Measurements from ENCODE around the gene DYNLL2. TPM values are rescaled to one million over a fixed set of nuclear protein-coding genes. Genes with fewer than 3 reads are reported as not detected.

DYNLL2 gene
- polyA plus RNA-seq, 3 donors = 0.30 to 9.9 (median 0.42) TPM

- H4K20me1 ChIP-seq (ENCODE audit: insufficient read depth, low read length) = no peaks in the 10 kb centered on the region
- no peak overlapping the region for H3K4me3 ChIP-seq (replicated peaks in 1 of 3; ENCODE audit: low read depth in 2 of 3, low read length in 3 of 3)
- H3K4me1 ChIP-seq (ENCODE audit: control insufficient read depth in 1 of 2, insufficient read depth in 2 of 2, low read length in 2 of 2) = no peaks in the 10 kb centered on the region
- no peak overlapping the region for H2AFZ ChIP-seq (ENCODE audit: insufficient read depth, low read depth, low read length, poor library complexity, severe bottlenecking)
- H3K27me3 ChIP-seq (ENCODE audit: control insufficient read depth in 2 of 2, insufficient read depth in 2 of 2, low read length in 2 of 2) = peaks cover 0 to 3% of the 10 kb centered on the region in 2 donors
- H3K9me3 ChIP-seq (replicated peaks in 1 of 2; ENCODE audit: control insufficient read depth in 1 of 2, insufficient read depth in 1 of 2, low read length in 2 of 2) = no peaks in the 10 kb centered on the region
- H3K79me2 ChIP-seq (ENCODE audit: insufficient read depth, low read length) = no peaks in the 10 kb centered on the region
- Mint-ChIP-seq H3K27ac (no peak overlapping the region), H3K4me3 (no peak overlapping the region), H3K4me1 (no peaks in the 10 kb centered on the region), H3K27me3 (ENCODE audit: low read depth in 3 of 3) (peaks cover 3 to 12% (median 9%) of the 10 kb centered on the region in 3 donors), H3K9me3 (no peaks in the 10 kb centered on the region), H3K36me3 (no peaks in the 10 kb centered on the region)
- H3K36me3 ChIP-seq (replicated peaks in 1 of 2; ENCODE audit: control insufficient read depth in 1 of 2, insufficient read depth in 2 of 2, low read length in 2 of 2) = no peaks in the 10 kb centered on the region
- no peak overlapping the region for H3K27ac ChIP-seq (ENCODE audit: low read depth in 1 of 2, low read length in 2 of 2)
- no peak overlapping the region for H3K9ac ChIP-seq (ENCODE audit: insufficient read depth, low read length, poor library complexity, severe bottlenecking)
- DNase-seq = no peak
- intact Hi-C loops (cut with micrococcal nuclease) = no loop called here
- TF ChIP-seq CTCF (IDR thresholded peaks at IDR 0.05) = no peak
- no peak overlapping the region for H3K4me2 ChIP-seq (replicated peaks; ENCODE audit: extremely low read depth, low read length, poor library complexity, severe bottlenecking)
Measured at GRCh38 chr17:58056476-58056875, 26.7 kb upstream of the DYNLL2 start.

- 87% methylated on average over 5 of the region's 5 CpGs for WGBS (ENCODE audit: insufficient coverage)
- Histone ChIP-seq H4K20me1 (ENCODE audit: insufficient read depth, low read length) (no peaks in the 10 kb centered on the region), H3K9ac (ENCODE audit: insufficient read depth, low read length, poor library complexity, severe bottlenecking) (no peak overlapping the region), H3K27ac (ENCODE audit: low read depth in 1 of 2, low read length in 2 of 2) (no peak overlapping the region), H3K27me3 (ENCODE audit: control insufficient read depth in 2 of 2, insufficient read depth in 2 of 2, low read length in 2 of 2) (peaks cover 0 to 3% of the 10 kb centered on the region in 2 donors), H3K4me3 (replicated peaks in 1 of 3; ENCODE audit: low read depth in 2 of 3, low read length in 3 of 3) (no peak overlapping the region), H2AFZ (ENCODE audit: insufficient read depth, low read depth, low read length, poor library complexity, severe bottlenecking) (no peak overlapping the region), H3K4me2 (replicated peaks; ENCODE audit: extremely low read depth, low read length, poor library complexity, severe bottlenecking) (no peak overlapping the region), H3K4me1 (ENCODE audit: control insufficient read depth in 1 of 2, insufficient read depth in 2 of 2, low read length in 2 of 2) (no peaks in the 10 kb centered on the region), H3K36me3 (replicated peaks in 1 of 2; ENCODE audit: control insufficient read depth in 1 of 2, insufficient read depth in 2 of 2, low read length in 2 of 2) (no peaks in the 10 kb centered on the region), H3K79me2 (ENCODE audit: insufficient read depth, low read length) (no peaks in the 10 kb centered on the region), H3K9me3 (replicated peaks in 1 of 2; ENCODE audit: control insufficient read depth in 1 of 2, insufficient read depth in 1 of 2, low read length in 2 of 2) (no peaks in the 10 kb centered on the region)
- intact Hi-C loops (cut with micrococcal nuclease) = no loop called here
- no peaks in the 10 kb centered on the region for H3K9me3 Mint-ChIP-seq
- DNase-seq = no peak
- no peaks in the 10 kb centered on the region for H3K36me3 Mint-ChIP-seq
- no peak overlapping the region for H3K27ac Mint-ChIP-seq
- H3K4me3 Mint-ChIP-seq = no peak overlapping the region
- H3K27me3 Mint-ChIP-seq (ENCODE audit: low read depth in 3 of 3) = peaks cover 5 to 11% (median 6%) of the 10 kb centered on the region in 3 donors
- no peaks in the 10 kb centered on the region for H3K4me1 Mint-ChIP-seq
- TF ChIP-seq CTCF (IDR thresholded peaks at IDR 0.05) = no peak
Measured at GRCh38 chr17:58059141-58059540, 24.1 kb upstream of the DYNLL2 start.

Measured in CD14-positive monocyte (primary cell).